Kidney capillary endothelial cell (primary cell): ENCODE measurements around the gene SMIM36.
"Not testable (repeated sequence)": the region's sequence is repeated elsewhere in the genome, so short reads cannot be mapped to it uniquely, and the experiment has no call there.

Experiments
- DNase-seq: peaks from one replicate; pipeline ENCODE4 v3.0.0-alpha.2; 2018; ENCODE audit warnings: low spot score

The SMIM36 gene

GRCh38 chr17:55433629-55434422 lies 77.4 kb downstream of the SMIM36 start:
- no peak for DNase-seq

GRCh38 chr17:55433029-55433628 lies 78.1 kb downstream of the SMIM36 start:
- DNase-seq = no peak

DNA sequence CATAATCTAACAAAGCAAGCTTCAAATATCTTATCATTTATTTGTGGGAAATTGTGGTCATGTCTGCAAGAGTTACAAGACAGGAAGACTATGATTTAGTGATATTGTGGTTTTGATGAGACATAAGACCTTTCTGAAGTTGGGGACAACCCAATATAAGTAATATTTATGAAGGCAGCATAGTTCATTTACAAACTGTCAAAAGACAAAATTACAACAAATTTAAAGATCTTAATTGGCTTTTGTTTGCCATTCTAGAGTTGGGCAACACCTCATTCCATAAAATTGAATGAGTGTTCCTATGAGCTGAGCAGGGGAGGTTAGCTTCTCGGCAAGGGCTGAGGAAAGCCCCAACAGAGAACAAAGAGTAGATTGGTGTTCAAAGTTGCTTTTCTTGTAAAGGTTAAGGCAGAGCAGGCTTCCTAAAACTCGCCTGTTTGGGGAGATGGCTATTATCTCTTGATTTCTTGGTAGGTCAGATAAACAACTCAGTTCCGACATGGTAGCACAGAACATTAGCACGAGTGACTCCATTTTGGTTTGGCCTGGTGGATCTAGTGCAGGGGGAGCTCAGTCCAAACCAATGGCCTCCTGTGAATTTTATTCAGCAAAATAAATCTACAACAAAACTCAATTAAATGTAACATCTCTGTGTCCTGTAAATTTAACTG lies 78.8 kb downstream of the SMIM36 start:
- DNase-seq = no peak

DNA sequence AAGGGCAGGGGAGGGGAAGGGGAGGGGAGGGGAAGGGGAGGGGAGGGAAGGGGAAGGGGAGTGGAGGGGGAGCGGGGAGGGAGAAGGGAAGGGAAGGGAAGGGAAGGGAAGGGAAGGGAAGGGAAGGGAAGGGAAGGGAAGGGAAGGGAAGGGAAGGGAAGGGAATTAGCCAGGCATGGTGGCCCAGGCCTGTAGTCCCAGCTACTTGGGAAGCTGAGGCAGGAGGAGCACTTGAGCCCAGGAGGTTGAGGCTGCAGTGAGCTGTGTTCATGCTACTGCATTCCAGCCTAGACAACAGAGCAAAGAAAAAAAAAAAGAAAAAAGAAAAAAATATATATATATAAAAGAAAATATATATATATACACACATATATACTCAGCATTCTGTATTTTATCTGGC lies 79.3 kb downstream of the SMIM36 start:
- not testable (repeated sequence) for DNase-seq

DNA sequence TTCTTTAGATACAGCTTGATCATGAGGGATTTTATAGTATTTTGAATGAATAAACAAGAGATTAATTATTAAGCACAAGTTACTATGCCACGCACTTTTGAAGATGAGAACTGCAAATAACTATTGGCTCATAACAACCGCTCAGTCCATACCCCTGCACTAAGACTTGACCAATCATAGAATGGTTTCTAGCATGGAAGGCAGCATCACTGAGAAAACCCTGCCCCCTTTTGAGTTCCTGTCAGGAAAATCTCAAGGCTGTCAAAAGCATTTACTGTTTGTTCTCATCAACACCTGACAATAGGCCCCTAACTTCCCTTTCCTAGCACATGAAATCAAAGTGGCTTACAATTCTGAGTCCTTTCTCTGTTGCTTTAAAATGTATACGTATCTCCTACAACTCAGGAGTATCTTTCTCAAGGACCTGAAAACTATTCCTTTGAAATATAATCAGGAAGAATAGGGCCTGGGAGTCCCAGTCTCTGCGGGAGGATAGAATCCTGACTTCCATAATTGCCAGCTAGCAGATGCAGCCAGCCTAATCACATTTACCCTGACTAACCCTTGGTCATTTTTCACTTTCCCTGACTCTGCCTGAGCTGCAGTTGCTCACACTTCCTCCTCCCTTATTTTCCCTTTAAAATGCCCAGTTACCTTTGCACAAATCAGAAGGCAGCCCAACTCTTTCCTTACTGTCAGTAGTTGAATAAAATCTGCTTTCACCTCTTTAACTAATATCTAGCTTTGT lies 80.5 kb downstream of the SMIM36 start:
- no peak for DNase-seq

GRCh38 chr17:55427587-55427882 lies 83.7 kb downstream of the SMIM36 start:
- no peak for DNase-seq

GRCh38 chr17:55426851-55427586 lies 84.2 kb downstream of the SMIM36 start:
- no peak for DNase-seq

DNA sequence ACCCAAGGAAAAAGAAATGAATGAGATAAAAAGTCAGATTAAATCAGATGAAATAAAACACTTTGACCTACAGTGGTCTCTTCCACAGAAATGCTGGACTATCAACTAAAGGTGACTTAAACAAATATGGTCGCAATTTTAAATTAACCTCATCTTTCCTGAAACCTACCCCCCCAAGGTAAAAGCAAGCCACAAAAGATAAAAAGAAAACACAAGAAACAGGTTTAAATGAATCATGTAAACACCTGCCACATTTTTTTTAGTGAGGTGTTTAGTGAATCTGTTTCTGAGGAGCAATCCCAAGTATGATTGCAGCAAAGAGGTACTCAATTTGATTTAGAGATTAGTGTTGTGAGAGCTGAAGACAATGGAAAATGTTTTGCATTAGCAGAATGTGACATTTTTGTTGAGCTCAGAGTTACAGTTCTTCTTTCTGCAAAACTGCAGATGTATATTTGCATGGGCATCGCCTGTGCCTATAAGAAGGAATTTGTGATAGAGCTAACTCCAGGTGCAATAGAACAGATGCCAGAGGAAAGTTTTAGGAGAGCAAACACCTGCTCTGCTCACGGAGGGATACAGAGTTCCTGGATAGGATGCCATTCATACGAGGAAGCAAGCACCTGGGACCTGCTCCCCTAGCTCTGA lies 86.2 kb downstream of the SMIM36 start:
- no peak for DNase-seq

GRCh38 chr17:55423535-55423934 lies 87.7 kb downstream of the SMIM36 start:
- DNase-seq = no peak

DNA sequence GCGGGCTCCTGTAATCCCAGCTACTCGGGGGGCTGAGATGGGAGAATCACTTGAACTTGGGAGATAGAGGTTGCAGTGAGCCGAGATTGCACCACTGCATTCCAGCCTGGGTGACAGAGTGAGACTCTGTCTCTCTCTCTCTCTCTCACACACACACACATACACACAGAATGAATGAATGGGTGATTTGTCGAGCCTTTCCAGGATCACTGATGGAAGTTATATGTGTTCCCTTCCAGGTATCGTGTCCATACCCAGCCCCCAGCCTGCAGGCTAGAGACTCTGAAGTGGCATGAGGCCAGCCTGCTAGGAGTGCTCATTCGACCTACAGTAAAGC lies 88.5 kb downstream of the SMIM36 start:
- not testable (repeated sequence) for DNase-seq

DNA sequence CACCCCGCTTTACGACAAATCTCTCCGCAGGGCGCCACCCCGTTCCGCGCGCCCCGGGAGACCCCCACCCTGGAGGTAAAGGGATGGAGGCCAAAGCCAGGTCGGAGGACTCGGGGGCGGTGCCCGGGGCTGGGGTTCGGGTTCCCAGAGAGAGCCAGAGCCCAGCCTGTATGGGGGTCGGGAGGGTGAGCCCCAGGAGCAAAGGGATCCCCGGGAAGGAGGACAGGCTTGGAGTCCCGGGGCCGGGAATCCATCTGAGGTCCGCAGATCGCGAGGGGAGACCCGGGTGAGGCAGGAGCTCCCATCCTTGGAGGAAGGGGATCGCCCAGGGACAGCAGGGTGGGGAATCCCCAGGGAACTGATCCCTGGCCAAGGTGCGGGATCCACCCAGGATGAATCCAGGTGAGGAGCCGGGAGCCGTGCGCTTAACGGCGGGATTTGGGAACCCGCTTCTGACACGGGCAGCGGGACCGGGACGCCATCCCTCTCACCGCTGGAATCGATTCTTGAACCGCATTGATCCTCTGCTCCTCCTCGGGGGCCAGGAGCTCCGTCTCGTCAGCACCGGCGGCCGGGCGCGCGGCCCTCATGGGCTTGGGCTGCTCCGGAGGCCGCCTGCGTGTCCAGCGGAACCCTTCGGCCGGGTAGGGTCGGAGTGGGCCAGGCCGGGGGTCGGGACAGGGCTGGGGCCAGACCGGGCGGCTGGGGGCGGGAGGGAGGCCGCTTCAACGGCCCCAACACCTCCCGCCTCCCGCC lies 89.9 kb downstream of the SMIM36 start, which contains the start of gene MMD:
TSS of gene MMD (minus strand) at position 657 of the 756 bp plus-strand sequence. CDS start at position 517, 140 bp downstream.
- DNase-seq = no peak

DNA sequence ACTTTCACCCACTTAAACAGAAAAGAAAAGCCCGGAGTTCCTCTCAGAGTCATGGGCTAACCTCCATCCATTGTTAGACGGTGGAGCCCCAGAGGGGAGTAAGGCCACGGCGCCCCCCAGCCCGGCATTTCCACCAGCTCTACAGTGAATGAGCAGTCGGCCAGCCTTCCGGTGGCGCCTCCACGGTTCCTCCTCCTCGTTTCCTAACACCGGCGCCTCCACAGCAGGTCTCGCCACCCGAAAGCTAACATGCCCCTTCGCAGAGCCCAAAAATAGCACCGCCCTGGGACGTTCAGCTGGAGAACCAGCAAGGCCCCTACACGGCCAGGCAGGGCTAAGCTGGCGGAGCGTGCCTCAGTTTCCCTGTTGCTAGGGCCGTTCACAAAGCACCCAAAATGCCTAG lies 90.5 kb downstream of the SMIM36 start:
- peak; percentile 60 for DNase-seq

DNA sequence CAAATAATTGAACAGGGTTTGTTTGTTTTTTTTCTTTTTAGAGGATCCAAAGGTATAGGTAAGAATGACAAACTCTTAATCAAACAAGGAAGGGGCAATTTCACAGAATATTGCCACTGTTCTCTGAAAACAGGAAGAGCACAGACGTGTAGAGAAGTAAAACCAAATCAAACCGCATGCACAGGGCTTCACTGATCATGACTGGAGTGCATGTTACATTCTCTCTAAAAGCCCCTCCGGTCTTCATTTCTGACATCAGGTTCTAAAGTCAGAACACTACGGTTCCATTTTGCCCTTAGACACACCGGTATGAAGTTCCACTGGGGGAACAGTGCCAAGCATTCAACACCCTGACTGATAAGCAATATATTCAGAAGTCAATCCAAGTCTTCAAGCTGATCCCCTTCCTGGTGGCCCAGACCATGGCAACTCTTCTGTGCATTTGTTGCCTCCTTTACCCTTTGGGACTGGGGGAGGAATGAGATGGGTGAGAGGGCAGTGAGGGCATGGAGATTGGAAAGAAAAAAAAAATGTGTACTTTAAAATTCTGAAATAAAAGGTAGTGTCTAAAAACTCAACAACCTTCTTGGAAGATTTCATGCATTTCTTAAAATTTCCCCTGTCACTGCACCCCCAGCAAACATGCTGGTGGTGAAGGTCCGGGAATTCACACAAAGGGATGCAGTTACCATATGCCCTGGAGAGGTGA lies 91.0 kb downstream of the SMIM36 start:
- DNase-seq = no peak

- DNase-seq = no peak
These were observed 92.6 kb downstream of the SMIM36 start for GRCh38 chr17:55418369-55419268.

- no peak for DNase-seq
These were observed 93.6 kb downstream of the SMIM36 start for GRCh38 chr17:55417411-55418268.

DNA sequence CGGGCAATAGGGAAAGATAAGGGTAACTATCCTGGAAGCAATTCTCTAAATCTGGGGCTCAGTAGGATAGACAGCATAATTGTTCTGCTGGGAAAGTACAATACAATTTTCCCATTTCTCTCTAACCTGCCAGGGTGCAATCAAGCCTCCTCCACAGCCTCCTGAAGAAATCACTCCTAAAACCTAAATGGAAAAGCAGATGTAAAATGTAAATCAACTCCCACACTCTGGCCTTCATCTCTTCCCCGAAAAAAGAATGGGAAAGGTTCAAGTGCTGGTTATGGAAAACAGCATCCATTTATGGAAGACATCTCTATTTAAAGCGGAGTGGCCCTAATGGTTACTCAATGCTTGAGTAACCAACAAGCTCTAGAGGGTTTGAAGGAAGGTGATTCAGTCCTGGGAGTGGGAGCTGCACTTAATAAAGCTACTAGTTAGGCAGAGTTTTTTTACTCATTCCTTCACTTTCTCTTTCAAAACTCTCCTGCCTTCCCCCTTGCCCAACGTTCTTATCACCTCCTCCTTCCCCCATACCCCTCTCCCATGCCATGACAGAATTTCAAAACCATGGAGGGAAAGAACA lies 94.7 kb downstream of the SMIM36 start:
- DNase-seq = no peak

DNA sequence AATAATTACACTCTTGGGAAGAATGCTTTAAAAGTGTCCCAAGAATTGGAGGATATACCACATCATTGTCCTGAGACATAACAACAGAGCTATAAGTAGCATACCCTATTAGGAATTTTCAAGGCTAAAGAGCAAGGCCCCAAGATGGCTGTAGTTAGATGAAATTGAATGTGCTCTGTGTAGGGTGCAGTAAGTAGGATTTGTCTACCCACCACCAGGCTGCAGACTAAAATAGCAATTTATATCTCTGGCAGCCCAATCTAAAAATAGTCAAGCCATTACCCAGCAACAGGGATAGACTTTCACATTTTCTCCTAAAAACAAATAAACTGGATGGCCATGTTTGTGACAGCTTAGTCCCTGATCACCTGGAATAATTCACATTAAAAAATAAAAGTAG lies 95.3 kb downstream of the SMIM36 start:
- no peak for DNase-seq

- DNase-seq = no peak
These were observed 96.3 kb downstream of the SMIM36 start for GRCh38 chr17:55414983-55415382.
